Stimulated activated naive B cell treated with anti-CD40 and anti-IgM and Interleukin-4, amounts not matched to agents 10 μg/mL and 1 μg/mL and 100 μg/mL, for 72 hours (primary cell): ENCODE data around the gene SLC44A2.
"Not testable (repeated sequence)": the region's sequence is repeated elsewhere in the genome, so short reads cannot be mapped to it uniquely, and the experiment has no call there.

Source experiments
- ATAC-seq, 2 donors: fragments of 150-1000 bp; cut with Tn5 transposase; replicated peaks; 2 replicates each; pipeline ENCODE4 v1.10.0; 2021; ENCODE audit warnings: moderate library complexity in 1 of 2
- DNase-seq: peaks from one replicate; pipeline ENCODE4 v3.0.0; 2021
- H3K27ac Mint-ChIP-seq: one replicate; pipeline ENCODE4 v1.8.0; 2022; ENCODE audit warnings: mild to moderate bottlenecking, mixed read lengths
- H3K27me3 Mint-ChIP-seq, 2 donors: one replicate each; pipeline ENCODE4 v1.8.0; 2022; ENCODE audit warnings: mixed read lengths in 2 of 2
- H3K36me3 Mint-ChIP-seq, 2 donors: one replicate each; pipeline ENCODE4 v1.8.0; 2022; ENCODE audit warnings: mixed read lengths in 2 of 2, mild to moderate bottlenecking in 1 of 2
- H3K4me1 Mint-ChIP-seq, 2 donors: one replicate each; pipeline ENCODE4 v1.8.0; 2022; ENCODE audit warnings: mixed read lengths in 2 of 2, mild to moderate bottlenecking in 1 of 2
- H3K4me3 Mint-ChIP-seq, 2 donors: one replicate each; pipeline ENCODE4 v1.8.0; 2022; ENCODE audit warnings: mild to moderate bottlenecking in 2 of 2, mixed read lengths in 2 of 2, moderate library complexity in 1 of 2
- H3K9me3 Mint-ChIP-seq, 2 donors: one replicate each; pipeline ENCODE4 v1.8.0; 2022; ENCODE audit warnings: mixed read lengths in 2 of 2, mild to moderate bottlenecking in 1 of 2

Gene SLC44A2

DNA sequence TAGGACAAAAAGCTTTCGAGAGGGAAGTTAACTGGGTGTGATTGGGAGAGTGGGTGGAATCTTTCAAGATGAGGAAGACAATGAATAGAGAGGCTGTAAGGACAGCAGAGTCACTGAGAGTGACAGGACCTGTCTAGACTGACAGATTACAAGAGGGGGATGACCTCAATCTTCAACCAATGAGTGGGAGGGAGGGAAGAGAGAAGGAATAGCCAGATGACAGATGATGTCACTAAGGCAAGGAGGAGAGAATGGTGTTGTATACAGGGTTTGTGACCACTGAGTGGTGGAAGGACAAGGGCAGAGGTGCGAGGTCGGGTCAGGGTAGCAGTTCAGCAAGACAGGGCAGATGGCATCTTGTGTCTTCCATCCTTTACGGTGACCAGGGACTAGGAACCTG, 23.0 kb downstream of the SLC44A2 start:
- peak; percentile 16 to 23 for ATAC-seq
- Mint-ChIP-seq H3K9me3 (no peaks in the 10 kb centered on the region), H3K4me3 (no peak overlapping the region), H3K36me3 (peaks cover 14 to 21% of the 10 kb centered on the region in 2 donors), H3K4me1 (peaks cover 20 to 36% of the 10 kb centered on the region in 2 donors), H3K27me3 (no peaks in the 10 kb centered on the region), H3K27ac (no peak overlapping the region)
- DNase-seq = no peak

GRCh38 chr19:10651851-10652250, 26.5 kb downstream of the SLC44A2 start:
- no peak for ATAC-seq
- Mint-ChIP-seq H3K27ac (peak overlapping the region; percentile 37), H3K4me1 (peaks cover 25 to 36% of the 10 kb centered on the region in 2 donors)

GRCh38 chr19:10653482-10653731, 28.1 kb downstream of the SLC44A2 start:
- peak overlapping the region; percentile 99 for H3K27ac Mint-ChIP-seq
- H3K9me3 Mint-ChIP-seq = no peaks in the 10 kb centered on the region
- no peaks in the 10 kb centered on the region for H3K27me3 Mint-ChIP-seq
- DNase-seq (no peak), ATAC-seq (no peak)
- peaks cover 29 to 36% of the 10 kb centered on the region in 2 donors for H3K36me3 Mint-ChIP-seq
- H3K4me3 Mint-ChIP-seq = peak overlapping the region; percentile 92 to 95
- peaks cover 25 to 36% of the 10 kb centered on the region in 2 donors for H3K4me1 Mint-ChIP-seq

More at GRCh38 chr19:10651851-10652250, 26.5 kb downstream of the SLC44A2 start:
- no peak for DNase-seq
- no peaks in the 10 kb centered on the region for H3K9me3 Mint-ChIP-seq
- no peaks in the 10 kb centered on the region for H3K27me3 Mint-ChIP-seq
- peak overlapping the region; percentile 26 to 44 for H3K4me3 Mint-ChIP-seq
- peaks cover 25 to 32% of the 10 kb centered on the region in 2 donors for H3K36me3 Mint-ChIP-seq

GRCh38 chr19:10653732-10654609, 28.6 kb downstream of the SLC44A2 start, which contains the start of gene ILF3:
Gene ILF3, plus strand, starts transcription at chr19:10654346. Its CDS starts 16,260 bp downstream, at chr19:10670606.
- ATAC-seq (peak; percentile 85 to 88), DNase-seq (peak; percentile 100)
- Mint-ChIP-seq H3K27me3 (no peaks in the 10 kb centered on the region), H3K4me1 (peaks cover 23 to 36% of the 10 kb centered on the region in 2 donors), H3K27ac (peak within 1 kb of the TSS; percentile 99), H3K4me3 (peak within 1 kb of the TSS; percentile 92 to 95), H3K36me3 (peaks cover 29 to 36% of the 10 kb centered on the region in 2 donors), H3K9me3 (no peaks in the 10 kb centered on the region)

DNA sequence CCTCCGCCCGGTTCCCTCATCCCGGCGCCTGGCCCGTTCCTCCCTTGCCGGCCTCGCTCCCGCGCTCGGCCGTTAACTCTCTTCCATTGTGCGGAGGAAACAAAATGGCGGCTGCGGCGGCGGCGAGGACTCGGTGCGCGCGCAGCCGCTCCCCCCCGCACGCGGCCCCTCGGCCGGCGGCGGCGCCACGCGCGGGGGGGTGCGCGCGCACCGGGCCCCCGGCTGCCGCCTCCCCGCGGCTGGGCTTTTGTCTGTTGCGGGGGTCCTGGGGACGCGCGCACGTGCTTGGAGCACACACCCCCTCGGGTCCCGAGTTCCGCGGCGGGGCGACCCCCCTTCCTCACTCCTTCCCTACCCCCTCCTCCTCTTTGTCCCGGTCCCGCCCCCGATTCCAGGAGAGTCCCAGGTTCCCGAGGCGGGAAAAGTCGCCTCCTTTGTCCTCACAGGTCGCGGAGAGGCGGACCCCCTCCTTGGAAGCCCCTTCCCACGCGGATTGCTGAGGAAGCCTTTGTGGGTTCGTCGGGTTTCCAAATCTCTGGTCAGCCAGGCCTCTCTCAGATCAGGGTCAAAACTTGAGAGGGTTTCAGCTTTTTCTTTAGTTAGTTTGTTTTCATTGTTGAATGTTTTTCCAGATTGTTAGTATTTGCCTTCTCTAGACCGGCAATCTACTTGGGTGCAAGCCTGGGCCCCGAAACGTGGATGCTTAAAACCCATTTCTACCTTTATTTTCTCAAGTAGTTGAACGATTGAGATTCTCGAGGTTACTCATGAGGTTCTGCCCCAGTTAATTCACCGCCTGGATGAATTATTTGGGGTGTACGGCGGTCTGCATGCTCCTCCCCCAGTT, 29.5 kb downstream of the SLC44A2 start:
- no peaks in the 10 kb centered on the region for H3K9me3 Mint-ChIP-seq
- DNase-seq (no peak), ATAC-seq (peak; percentile 10 to 14)
- no peaks in the 10 kb centered on the region for H3K27me3 Mint-ChIP-seq
- peak overlapping the region; percentile 99 for H3K27ac Mint-ChIP-seq
- peak overlapping the region; percentile 92 to 95 for H3K4me3 Mint-ChIP-seq
- peaks cover 23 to 44% of the 10 kb centered on the region in 2 donors for H3K4me1 Mint-ChIP-seq
- peaks cover 29 to 36% of the 10 kb centered on the region in 2 donors for H3K36me3 Mint-ChIP-seq

- peaks cover 29 to 41% of the 10 kb centered on the region in 2 donors for H3K36me3 Mint-ChIP-seq
- no peaks in the 10 kb centered on the region for H3K9me3 Mint-ChIP-seq
- no peaks in the 10 kb centered on the region for H3K27me3 Mint-ChIP-seq
- peak overlapping the region; percentile 88 to 95 for H3K4me3 Mint-ChIP-seq
- ATAC-seq (no peak), DNase-seq (no peak)
- peak overlapping the region; percentile 99 for H3K27ac Mint-ChIP-seq
- peaks cover 23 to 52% of the 10 kb centered on the region in 2 donors for H3K4me1 Mint-ChIP-seq
These were observed 30.3 kb downstream of the SLC44A2 start for GRCh38 chr19:10655457-10656312.

GRCh38 chr19:10660346-10660745, 35.0 kb downstream of the SLC44A2 start:
- DNase-seq (no peak), ATAC-seq (no peak)
- Mint-ChIP-seq H3K27me3 (no peaks in the 10 kb centered on the region), H3K36me3 (peaks cover 14 to 33% of the 10 kb centered on the region in 2 donors), H3K27ac (peak overlapping the region; percentile 25), H3K4me3 (no peak overlapping the region), H3K9me3 (no peaks in the 10 kb centered on the region), H3K4me1 (peaks cover 32 to 62% of the 10 kb centered on the region in 2 donors)

DNA sequence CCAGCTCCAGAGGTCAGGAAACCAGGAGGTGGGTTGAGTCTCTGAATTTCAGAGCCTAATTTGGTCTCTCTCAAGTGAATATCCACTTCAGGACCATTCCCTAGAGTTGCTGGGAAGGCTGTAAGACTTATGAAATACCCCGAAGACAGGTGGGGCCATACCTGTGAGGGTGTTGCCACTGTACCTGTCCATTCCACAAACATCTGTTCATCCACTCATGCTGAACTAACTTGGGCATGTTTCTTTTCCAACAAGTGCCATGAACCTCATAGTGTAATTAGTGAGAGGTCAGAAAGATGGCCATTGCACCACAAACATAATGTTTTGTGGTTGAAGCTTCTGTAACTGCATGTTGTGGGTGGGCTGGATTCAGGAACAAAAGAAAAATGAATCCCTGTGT, 36.6 kb downstream of the SLC44A2 start:
- peak overlapping the region in 1 of 2 donors; percentile 13 for H3K4me3 Mint-ChIP-seq
- DNase-seq (no peak), ATAC-seq (no peak)
- H3K27ac Mint-ChIP-seq = peak overlapping the region; percentile 5
- no peaks in the 10 kb centered on the region for H3K9me3 Mint-ChIP-seq
- no peaks in the 10 kb centered on the region for H3K27me3 Mint-ChIP-seq
- peaks cover 23 to 55% of the 10 kb centered on the region in 2 donors for H3K4me1 Mint-ChIP-seq
- H3K36me3 Mint-ChIP-seq = peaks cover 8 to 28% of the 10 kb centered on the region in 2 donors

DNA sequence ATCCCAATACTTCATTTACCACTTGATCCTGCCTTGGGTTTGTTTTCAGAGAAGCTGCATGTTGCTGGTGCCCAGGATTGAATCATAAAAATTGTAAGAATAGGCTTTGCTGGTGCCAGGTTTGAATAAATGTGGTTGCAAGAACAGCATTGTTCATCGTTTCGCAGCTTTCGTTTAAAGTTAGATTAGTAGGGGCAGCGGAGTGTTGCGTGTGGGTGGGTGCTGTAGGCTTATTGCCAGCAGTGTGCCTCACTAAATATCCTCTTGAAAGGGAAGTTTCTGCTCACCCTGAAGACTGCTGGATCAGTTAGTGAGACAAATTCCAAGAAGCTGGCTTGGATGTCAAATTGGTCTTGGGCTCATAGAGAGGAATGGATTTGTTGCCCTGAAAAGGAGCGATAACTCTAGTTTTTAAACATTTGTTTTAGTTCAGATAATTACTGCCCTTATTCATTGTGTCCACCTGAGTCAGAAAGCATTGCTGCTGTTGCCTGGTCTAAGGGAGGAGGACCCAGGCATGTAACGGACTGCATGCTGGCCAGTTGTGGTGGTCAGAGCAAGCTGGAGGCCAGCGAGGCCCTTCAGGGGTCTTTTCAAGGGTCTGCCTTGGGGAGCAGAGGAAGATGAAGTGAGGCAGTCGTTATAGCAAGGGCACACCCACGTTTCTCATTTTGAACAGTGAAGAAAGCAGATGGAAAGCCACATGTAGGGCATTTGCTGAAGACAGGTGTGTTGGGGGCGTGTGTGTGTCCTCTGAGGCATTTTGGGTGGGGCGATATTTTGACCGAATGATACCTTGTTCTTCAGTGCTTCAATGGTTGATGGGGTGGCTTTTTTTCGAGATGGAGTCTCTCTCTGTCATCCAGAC, 37.3 kb downstream of the SLC44A2 start:
- Mint-ChIP-seq H3K4me1 (peaks cover 20 to 57% of the 10 kb centered on the region in 2 donors), H3K36me3 (peaks cover 6 to 24% of the 10 kb centered on the region in 2 donors), H3K9me3 (no peaks in the 10 kb centered on the region), H3K4me3 (peak overlapping the region; percentile 9 to 62), H3K27ac (no peak overlapping the region), H3K27me3 (no peaks in the 10 kb centered on the region)
- DNase-seq (no peak), ATAC-seq (peak; percentile 71)

- Mint-ChIP-seq H3K36me3 (peaks cover 6 to 28% of the 10 kb centered on the region in 2 donors), H3K4me1 (peaks cover 23 to 63% of the 10 kb centered on the region in 2 donors)
These were observed 37.9 kb downstream of the SLC44A2 start for GRCh38 chr19:10663252-10663563.

GRCh38 chr19:10667867-10668266, 42.5 kb downstream of the SLC44A2 start:
- H3K27ac Mint-ChIP-seq = peak overlapping the region; percentile 81
- no peak for DNase-seq
- H3K4me1 Mint-ChIP-seq = peaks cover 26 to 54% of the 10 kb centered on the region in 2 donors
- no peaks in the 10 kb centered on the region for H3K9me3 Mint-ChIP-seq
- H3K27me3 Mint-ChIP-seq = no peaks in the 10 kb centered on the region
- peaks cover 15 to 35% of the 10 kb centered on the region in 2 donors for H3K36me3 Mint-ChIP-seq
- ATAC-seq = peak; percentile 23 to 41
- H3K4me3 Mint-ChIP-seq = no peak overlapping the region

More at GRCh38 chr19:10663252-10663563, 37.9 kb downstream of the SLC44A2 start:
- not testable (repeated sequence) for DNase-seq, H3K27me3 Mint-ChIP-seq, H3K4me3 Mint-ChIP-seq, H3K27ac Mint-ChIP-seq, ATAC-seq, H3K9me3 Mint-ChIP-seq

GRCh38 chr19:10669246-10669645, 43.9 kb downstream of the SLC44A2 start:
- peaks cover 19 to 39% of the 10 kb centered on the region in 2 donors for H3K36me3 Mint-ChIP-seq
- no peak for ATAC-seq
- H3K27ac Mint-ChIP-seq = peak overlapping the region; percentile 77
- peaks cover 20 to 45% of the 10 kb centered on the region in 2 donors for H3K4me1 Mint-ChIP-seq
- H3K4me3 Mint-ChIP-seq = no peak overlapping the region
- H3K9me3 Mint-ChIP-seq = no peaks in the 10 kb centered on the region
- DNase-seq = no peak
- no peaks in the 10 kb centered on the region for H3K27me3 Mint-ChIP-seq

GRCh38 chr19:10670182-10670581, 44.8 kb downstream of the SLC44A2 start:
- Mint-ChIP-seq H3K9me3 (no peaks in the 10 kb centered on the region), H3K27ac (peak overlapping the region; percentile 77)
- no peak for ATAC-seq

More at GRCh38 chr19:10670182-10670581, 44.8 kb downstream of the SLC44A2 start:
- H3K27me3 Mint-ChIP-seq = no peaks in the 10 kb centered on the region
- no peak overlapping the region for H3K4me3 Mint-ChIP-seq
- H3K4me1 Mint-ChIP-seq = peaks cover 20 to 45% of the 10 kb centered on the region in 2 donors
- H3K36me3 Mint-ChIP-seq = peaks cover 17 to 48% of the 10 kb centered on the region in 2 donors
- no peak for DNase-seq
